Posterior cingulate gyrus (tissue), 11 donors: ENCODE measurements around the gene ZNF792.
A peak's percentile ranks its signal among the peaks of the same experiment; 100 is the strongest.
"Not testable (repeated sequence)": the region's sequence is repeated elsewhere in the genome, so short reads cannot be mapped to it uniquely, and the experiment has no call there.

Experiments
- DNase-seq, 10 donors: peaks; one replicate each; pipeline versions ENCODE4 v3.0.0 to v3.0.0-alpha.2; 2020 to 2021; ENCODE audit warnings: mixed read lengths in 3 of 10
- intact Hi-C: fragments of 100-400 bp; cut with DNase I; formaldehyde crosslinking; loops from one replicate; pipeline ENCODE4 v1.15.1; 2023

Gene ZNF792

DNA sequence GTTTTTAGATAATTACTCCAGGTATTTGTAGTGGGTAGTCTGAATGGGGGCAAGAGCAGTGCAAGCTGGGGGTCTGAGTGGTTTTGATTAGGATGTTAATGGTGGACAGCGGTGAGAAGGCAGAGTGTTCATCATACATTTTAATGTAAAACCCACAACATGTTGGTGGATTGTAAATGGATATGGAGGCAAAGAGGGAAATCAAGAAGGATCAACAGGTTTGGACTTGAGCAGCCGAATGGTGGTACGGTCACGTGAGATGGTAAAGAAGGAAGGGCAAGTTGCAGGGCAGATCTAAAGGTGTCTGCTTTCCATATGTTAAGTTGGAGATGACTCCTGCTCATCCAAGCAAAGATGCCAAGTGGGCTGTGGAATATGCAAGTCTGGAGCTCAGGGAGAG is 27.8 kb downstream of the ZNF792 start:
- no peak for DNase-seq
- intact Hi-C loops: no loop called here

DNA sequence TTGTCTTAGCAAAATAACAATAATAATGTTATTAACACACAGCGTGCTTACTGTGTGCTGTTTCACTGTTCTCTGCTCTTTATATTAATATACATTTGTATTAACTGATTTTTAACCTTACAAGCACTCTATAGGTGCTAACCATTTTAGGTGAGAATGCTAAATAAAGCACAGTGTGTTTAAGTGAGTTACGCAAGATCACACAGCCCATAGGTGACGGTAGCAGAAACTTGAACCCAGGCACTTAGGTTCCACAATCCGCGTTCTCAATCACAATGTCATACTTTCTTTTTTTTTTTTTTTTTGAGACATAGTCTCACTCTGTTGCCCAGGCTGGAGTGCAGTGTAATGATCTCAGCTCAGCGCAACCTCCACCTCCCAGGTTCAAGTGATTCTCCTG is 31.5 kb downstream of the ZNF792 start:
- intact Hi-C loops: no loop called here
- no peak for DNase-seq

DNA sequence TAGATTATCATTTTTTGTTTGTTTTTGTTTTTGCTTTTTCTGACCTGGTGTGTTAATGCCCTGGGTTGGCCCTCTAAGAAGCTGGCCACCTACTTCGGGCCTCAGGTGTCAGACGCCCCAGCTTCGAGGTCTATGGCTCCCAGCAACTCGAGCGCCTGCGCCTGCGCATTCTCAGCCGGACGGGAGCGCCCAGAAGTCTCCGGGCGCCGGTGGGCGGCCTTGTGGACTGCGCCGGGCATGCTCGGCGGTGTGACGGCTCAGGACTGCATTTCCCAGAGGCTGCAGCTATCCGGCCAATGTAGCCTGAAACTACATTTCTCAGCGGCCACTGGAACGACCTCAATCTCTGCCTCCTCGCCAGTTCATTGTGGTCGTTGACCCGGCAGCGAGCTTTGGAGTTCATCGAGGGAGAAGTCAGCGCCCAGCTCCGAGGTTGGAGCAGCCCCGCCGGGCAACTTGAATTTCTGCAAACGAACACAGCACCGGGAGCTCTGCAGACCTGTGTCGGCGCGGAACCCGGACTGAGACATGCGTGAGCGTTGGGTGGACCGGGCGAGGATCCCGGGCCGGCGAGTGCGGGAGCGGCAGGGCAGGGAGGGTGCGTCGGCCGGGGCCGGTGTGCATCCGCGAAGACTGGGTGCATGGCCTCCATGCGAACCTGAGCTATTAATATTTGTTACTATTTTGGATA is 37.2 kb downstream of the ZNF792 start, which contains the start of gene ZNF30:
Gene ZNF30, plus strand, starts transcription at position 219 of the 691 bp plus-strand sequence. CDS start 3,045 bp downstream, outside the sequence.
- intact Hi-C loops: no loop called here
- peak; percentile 86 to 99 (median 90) for DNase-seq

DNA sequence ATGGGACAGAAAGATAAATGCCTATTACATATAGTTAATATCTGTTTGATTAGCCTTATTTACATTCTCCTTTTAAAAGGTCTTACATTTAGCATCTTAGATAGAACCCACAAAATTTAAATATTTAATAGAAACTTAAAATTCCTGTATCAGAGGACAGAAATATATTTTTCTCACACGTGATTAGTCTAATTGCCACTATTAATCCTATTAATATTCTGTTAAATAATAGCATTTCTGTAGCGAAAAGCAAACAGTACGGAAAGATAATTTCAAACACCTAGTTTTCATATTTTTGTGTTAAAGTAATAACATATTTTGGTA is 37.7 kb downstream of the ZNF792 start:
- intact Hi-C loops: no loop called here
- no peak for DNase-seq

DNA sequence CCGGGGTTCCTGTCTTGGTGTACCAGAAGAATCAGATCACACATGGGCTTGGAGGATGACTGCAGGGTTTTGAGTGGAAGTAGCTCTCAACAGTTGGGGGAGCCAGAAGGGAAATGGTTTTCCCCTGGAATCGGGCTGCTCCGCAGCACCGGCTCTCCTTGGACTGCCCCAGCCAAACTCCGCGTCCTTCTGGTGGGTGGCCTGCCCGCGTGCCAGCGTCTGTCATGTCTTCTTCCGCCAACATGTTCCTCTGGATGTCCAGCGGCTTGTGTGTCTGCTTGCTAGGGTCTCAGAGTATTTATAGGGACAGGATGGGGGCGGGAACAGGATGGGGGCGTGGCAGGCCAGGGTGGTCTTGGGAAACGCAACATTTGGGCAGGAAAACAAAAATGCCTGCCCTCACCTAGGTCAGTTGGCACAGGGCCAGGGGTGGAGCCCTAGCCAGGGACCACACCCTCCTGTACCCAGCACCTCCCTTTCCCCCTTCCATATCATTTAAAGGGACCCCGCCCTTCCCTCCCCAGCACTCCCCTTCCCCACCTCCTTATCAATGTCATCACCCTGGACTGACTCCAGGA is 38.7 kb downstream of the ZNF792 start:
- intact Hi-C loops: no loop called here
- DNase-seq: peak in 1 of 10 donors; percentile 74

DNA sequence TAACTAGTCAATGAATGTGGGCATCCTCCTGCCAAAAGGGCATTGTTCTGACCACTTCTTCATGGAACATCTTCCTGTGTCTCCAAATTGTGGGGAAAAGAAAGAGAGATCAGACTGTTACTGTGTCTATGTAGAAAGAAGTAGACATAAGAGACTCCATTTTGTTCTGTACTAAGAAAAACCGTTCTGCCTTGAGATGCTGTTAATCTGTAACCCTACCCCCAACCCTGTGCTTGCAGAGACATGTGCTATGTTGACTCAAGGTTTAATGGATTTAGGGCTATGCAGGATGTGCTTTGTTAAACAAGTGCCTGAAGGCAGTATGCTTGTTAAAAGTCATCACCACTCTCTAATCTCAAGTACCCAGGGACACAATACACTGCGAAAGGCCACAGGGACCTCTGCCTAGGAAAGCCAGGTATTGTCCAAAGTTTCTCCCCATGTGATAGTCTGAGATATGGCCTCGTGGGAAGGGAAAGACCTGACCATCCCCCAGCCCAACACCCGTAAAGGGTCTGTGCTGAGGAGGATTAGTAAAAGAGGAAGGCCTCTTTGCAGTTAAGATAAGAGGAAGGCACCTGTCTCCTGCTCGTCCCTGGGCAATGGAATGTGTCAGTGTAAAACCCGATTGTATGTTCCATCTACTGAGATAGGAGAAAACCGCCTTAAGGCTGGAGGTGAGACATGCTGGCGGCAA is 43.8 kb downstream of the ZNF792 start:
- intact Hi-C loops, DNase-seq: not testable (repeated sequence)

DNA sequence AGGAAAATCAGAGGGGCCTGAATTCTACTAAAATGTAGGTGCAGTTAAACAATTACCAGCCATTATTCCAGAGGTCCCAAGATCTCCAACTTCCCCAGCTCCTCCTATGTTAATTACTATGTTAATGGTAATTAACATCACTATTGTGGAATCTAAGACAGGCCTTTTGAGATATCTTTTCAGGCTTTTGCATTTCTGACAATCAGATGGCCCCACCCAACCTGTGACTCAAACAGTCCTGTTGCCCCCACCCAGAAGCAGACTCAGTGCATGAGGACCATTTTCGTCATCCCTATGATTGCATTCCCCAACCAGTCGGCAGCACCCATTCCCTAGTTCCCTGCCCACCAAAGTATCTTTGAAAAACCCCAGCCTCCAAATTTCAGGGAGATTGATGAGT is 45.8 kb downstream of the ZNF792 start:
- no peak for DNase-seq
- intact Hi-C loops: no loop called here

DNA sequence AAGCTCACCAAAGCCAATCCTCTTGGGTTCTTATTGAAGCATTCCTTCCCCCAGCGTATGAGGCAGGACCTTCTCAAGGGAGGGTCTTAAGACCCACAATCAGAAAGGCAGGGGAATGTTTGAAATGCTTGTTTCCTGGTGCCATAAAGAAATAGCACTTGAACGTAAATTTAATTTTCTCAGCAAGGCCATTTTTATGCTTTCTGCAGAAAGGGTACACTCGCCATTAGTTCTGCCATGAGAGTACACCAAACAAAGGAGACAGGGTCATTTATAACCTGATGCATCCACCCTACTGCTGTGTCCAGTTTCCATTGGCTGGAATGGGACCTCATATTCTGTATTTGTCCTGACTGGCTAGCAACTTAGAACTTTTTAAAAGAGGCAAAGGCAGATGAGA is 46.9 kb downstream of the ZNF792 start:
- intact Hi-C loops, DNase-seq: not testable (repeated sequence)

DNA sequence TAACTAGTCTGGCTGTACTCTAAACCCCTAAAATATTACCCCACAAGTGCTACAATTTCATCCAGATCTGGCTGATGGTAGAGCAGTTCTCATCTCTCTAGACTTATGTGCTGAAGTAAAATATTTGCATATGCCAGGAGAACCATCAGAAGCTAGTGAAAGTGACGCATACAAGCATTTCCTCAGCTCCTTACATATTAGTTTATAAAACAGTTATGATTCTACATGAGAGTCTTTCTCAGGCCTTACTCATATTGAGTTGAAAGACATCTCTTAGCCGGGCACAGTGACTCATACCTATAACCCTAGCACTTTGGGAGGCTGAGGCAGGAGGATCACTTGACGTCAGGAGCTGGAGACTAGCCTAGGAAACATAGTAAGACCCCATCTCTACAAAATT is 53.3 kb downstream of the ZNF792 start:
- DNase-seq: no peak
- intact Hi-C loops: no loop called here
